DND-41 (cell line): ENCODE results near the gene KIF13A.
"Not testable (repeated sequence)": the region's sequence is repeated elsewhere in the genome, so short reads cannot be mapped to it uniquely, and the experiment has no call there.

ENCODE experiments used
- EZH2 ChIP-seq: IDR thresholded peaks from 3 replicates; pipeline ENCODE4 v1.6.1; 2012; ENCODE audit warnings: borderline replicate concordance, low read depth, mild to moderate bottlenecking, moderate library complexity, low read length, inconsistent platforms; ENCODE audit not compliant: severe bottlenecking
- TF ChIP-seq, protein P1 (sequence below): IDR thresholded peaks from 2 replicates; pipeline ENCODE4 v1.5.1; 2012; ENCODE audit warnings: borderline replicate concordance, low read length, moderate library complexity, mild to moderate bottlenecking; ENCODE audit not compliant: poor library complexity, severe bottlenecking; ENCODE audit errors: extremely low read depth

DNA sequence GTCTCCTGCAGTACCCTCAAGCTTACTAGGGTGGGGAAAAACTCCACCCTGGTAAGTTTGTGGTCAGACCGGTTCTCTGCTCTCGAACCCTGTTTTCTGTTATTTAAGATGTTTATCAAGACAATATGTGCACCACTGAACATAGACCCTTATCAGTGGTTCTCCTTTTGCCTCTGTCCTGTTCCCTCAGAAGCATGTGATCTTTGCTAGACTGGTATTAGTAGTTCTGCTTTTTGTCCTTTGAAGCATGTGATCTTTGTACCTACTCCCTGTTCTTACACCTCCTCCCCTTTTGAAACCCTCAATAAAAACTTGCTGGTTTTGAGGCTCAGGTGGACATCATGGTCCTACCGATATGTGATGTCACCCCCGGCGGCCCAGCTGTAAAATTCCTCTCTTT lies 180.0 kb downstream of the KIF13A start:
- TF ChIP-seq, protein P1, sequence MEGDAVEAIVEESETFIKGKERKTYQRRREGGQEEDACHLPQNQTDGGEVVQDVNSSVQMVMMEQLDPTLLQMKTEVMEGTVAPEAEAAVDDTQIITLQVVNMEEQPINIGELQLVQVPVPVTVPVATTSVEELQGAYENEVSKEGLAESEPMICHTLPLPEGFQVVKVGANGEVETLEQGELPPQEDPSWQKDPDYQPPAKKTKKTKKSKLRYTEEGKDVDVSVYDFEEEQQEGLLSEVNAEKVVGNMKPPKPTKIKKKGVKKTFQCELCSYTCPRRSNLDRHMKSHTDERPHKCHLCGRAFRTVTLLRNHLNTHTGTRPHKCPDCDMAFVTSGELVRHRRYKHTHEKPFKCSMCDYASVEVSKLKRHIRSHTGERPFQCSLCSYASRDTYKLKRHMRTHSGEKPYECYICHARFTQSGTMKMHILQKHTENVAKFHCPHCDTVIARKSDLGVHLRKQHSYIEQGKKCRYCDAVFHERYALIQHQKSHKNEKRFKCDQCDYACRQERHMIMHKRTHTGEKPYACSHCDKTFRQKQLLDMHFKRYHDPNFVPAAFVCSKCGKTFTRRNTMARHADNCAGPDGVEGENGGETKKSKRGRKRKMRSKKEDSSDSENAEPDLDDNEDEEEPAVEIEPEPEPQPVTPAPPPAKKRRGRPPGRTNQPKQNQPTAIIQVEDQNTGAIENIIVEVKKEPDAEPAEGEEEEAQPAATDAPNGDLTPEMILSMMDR: not testable (repeated sequence)
- TF ChIP-seq EZH2: not testable (repeated sequence)
